Astrocyte (in vitro differentiated cells and primary cell): ENCODE data around the gene PDGFD. TPM values are rescaled to one million over a fixed set of nuclear protein-coding genes. Genes with fewer than 3 reads are reported as not detected.
A peak's percentile ranks its signal among the peaks of the same experiment; 100 is the strongest.

Source experiments
- DNase-seq: peaks from one replicate; pipeline ENCODE4 v3.0.0-alpha.2; 2010; ENCODE audit warnings: low read depth
- FAIRE-seq: peaks from 2 replicates; lab custom pipeline; 2011; peaks lifted over from hg19 to GRCh38; lab: Jason Lieb, UNC
- H2AFZ ChIP-seq: 2 replicates; pipeline ENCODE4 v1.6.0; 2012; ENCODE audit warnings: low read depth, low read length, inconsistent platforms
- H3K27ac ChIP-seq: 2 replicates; pipeline ENCODE4 v1.5.1; 2011; ENCODE audit warnings: low read depth, low read length, inconsistent platforms
- H3K27me3 ChIP-seq: 2 replicates; pipeline ENCODE4 v1.6.0; 2011; ENCODE audit warnings: low read length, inconsistent platforms; ENCODE audit not compliant: insufficient read depth
- H3K36me3 ChIP-seq: 2 replicates; pipeline ENCODE4 v1.5.1; 2011; ENCODE audit warnings: low read length, inconsistent platforms; ENCODE audit not compliant: insufficient read depth
- H3K4me1 ChIP-seq: 2 replicates; pipeline ENCODE4 v1.5.1; 2011; ENCODE audit warnings: low read length, inconsistent platforms; ENCODE audit not compliant: insufficient read depth
- H3K4me2 ChIP-seq: 2 replicates; pipeline ENCODE4 v1.6.0; 2012; ENCODE audit warnings: low read length, inconsistent platforms
- H3K4me3 ChIP-seq: 2 replicates; pipeline ENCODE4 v1.5.1; 2011; ENCODE audit warnings: low read depth, mild to moderate bottlenecking, low read length, inconsistent platforms; ENCODE audit not compliant: insufficient read depth
- H3K79me2 ChIP-seq: 2 replicates; pipeline ENCODE4 v1.6.0; 2012; ENCODE audit warnings: mild to moderate bottlenecking, low read length, inconsistent platforms; ENCODE audit not compliant: insufficient read depth
- H3K9ac ChIP-seq: 2 replicates; pipeline ENCODE4 v1.6.0; 2012; ENCODE audit warnings: mild to moderate bottlenecking, low read length, inconsistent platforms
- H3K9me3 ChIP-seq: 2 replicates; pipeline ENCODE4 v1.5.1; 2012; ENCODE audit warnings: low read depth, mild to moderate bottlenecking, low read length, inconsistent platforms; ENCODE audit not compliant: insufficient read depth
- H4K20me1 ChIP-seq: 2 replicates; pipeline ENCODE4 v1.6.0; 2012; ENCODE audit warnings: low read length, inconsistent platforms; ENCODE audit not compliant: insufficient read depth
- H3K27ac Mint-ChIP-seq: one replicate; pipeline ENCODE4 v1.8.0; 2021; ENCODE audit warnings: mild to moderate bottlenecking, mixed read lengths; ENCODE audit not compliant: unreplicated experiment
- H3K27me3 Mint-ChIP-seq: one replicate; pipeline ENCODE4 v1.8.0; 2021; ENCODE audit warnings: low read depth, mixed read lengths; ENCODE audit not compliant: unreplicated experiment
- H3K36me3 Mint-ChIP-seq: one replicate; pipeline ENCODE4 v1.8.0; 2021; ENCODE audit warnings: low read depth, mixed read lengths; ENCODE audit not compliant: unreplicated experiment
- H3K4me1 Mint-ChIP-seq: one replicate; pipeline ENCODE4 v1.8.0; 2021; ENCODE audit warnings: low read depth, mixed read lengths; ENCODE audit not compliant: unreplicated experiment
- H3K4me3 Mint-ChIP-seq: one replicate; pipeline ENCODE4 v1.8.0; 2021; ENCODE audit warnings: mild to moderate bottlenecking, moderate library complexity, mixed read lengths; ENCODE audit not compliant: unreplicated experiment
- H3K9me3 Mint-ChIP-seq: one replicate; pipeline ENCODE4 v1.8.0; 2021; ENCODE audit warnings: mild to moderate bottlenecking, mixed read lengths; ENCODE audit not compliant: unreplicated experiment
- CTCF ChIP-seq: IDR thresholded peaks from 2 replicates; pipeline ENCODE4 v1.5.1; 2011; ENCODE audit warnings: low read depth, mild to moderate bottlenecking, inconsistent platforms, low read length, moderate library complexity; ENCODE audit not compliant: insufficient read depth
- EZH2 ChIP-seq: IDR thresholded peaks from 2 replicates; pipeline ENCODE4 v1.6.1; 2012; ENCODE audit warnings: mild to moderate bottlenecking, low read length, inconsistent platforms; ENCODE audit not compliant: insufficient read depth
- total RNA-seq: library from RNA; stranded (reverse); gene quantifications from 2 replicates; pipeline ENCODE4 v1.2.1, GENCODE V29; 2021

Gene PDGFD
- total RNA-seq, 1 donor from 2014 or later, result 2.6 TPM

- peaks cover 2% of the 10 kb centered on the region for H3K4me1 Mint-ChIP-seq
- no peaks in the 10 kb centered on the region for H3K27me3 Mint-ChIP-seq
- no peak overlapping the region for H3K4me3 ChIP-seq
- no peaks in the 10 kb centered on the region for H4K20me1 ChIP-seq
- H3K27me3 ChIP-seq, result no peaks in the 10 kb centered on the region
- H2AFZ ChIP-seq, result no peak overlapping the region
- no peak overlapping the region for H3K27ac ChIP-seq
- H3K9me3 ChIP-seq, result no peaks in the 10 kb centered on the region
- DNase-seq (peak; percentile 85), FAIRE-seq (peak; percentile 20)
- no peaks in the 10 kb centered on the region for H3K36me3 Mint-ChIP-seq
- no peaks in the 10 kb centered on the region for H3K9me3 Mint-ChIP-seq
- H3K36me3 ChIP-seq, result no peaks in the 10 kb centered on the region
- H3K4me3 Mint-ChIP-seq, result no peak overlapping the region
- H3K27ac Mint-ChIP-seq, result no peak overlapping the region
- TF ChIP-seq EZH2 (no peak), CTCF (no peak)
- H3K4me1 ChIP-seq, result no peaks in the 10 kb centered on the region
- H3K4me2 ChIP-seq, result no peak overlapping the region
- no peak overlapping the region for H3K9ac ChIP-seq
- no peaks in the 10 kb centered on the region for H3K79me2 ChIP-seq
Measured at GRCh38 chr11:103947546-103947919, 216.4 kb downstream of the PDGFD start.

GRCh38 chr11:103946793-103947545 lies 217.0 kb downstream of the PDGFD start:
- Mint-ChIP-seq H3K27ac (no peak overlapping the region), H3K4me1 (peaks cover 2% of the 10 kb centered on the region), H3K9me3 (no peaks in the 10 kb centered on the region), H3K4me3 (no peak overlapping the region), H3K27me3 (no peaks in the 10 kb centered on the region), H3K36me3 (no peaks in the 10 kb centered on the region)
- H2AFZ ChIP-seq, result no peak overlapping the region
- TF ChIP-seq CTCF, result no peak
- no peak for TF ChIP-seq EZH2
- H3K9ac ChIP-seq, result no peak overlapping the region
- no peaks in the 10 kb centered on the region for H4K20me1 ChIP-seq
- no peak overlapping the region for H3K4me2 ChIP-seq
- peak; percentile 50 for FAIRE-seq
- no peaks in the 10 kb centered on the region for H3K27me3 ChIP-seq
- no peak overlapping the region for H3K4me3 ChIP-seq
- H3K27ac ChIP-seq, result no peak overlapping the region
- H3K4me1 ChIP-seq, result no peaks in the 10 kb centered on the region
- no peaks in the 10 kb centered on the region for H3K9me3 ChIP-seq
- DNase-seq, result no peak
- no peaks in the 10 kb centered on the region for H3K79me2 ChIP-seq
- no peaks in the 10 kb centered on the region for H3K36me3 ChIP-seq
